HG02588 (cell line): ENCODE results near the gene NKX3-2.

Experiments
- ATAC-seq: cut with Tn5 transposase; IDR thresholded peaks from one replicate; pipeline ENCODE4 v1.9.1; 2021; ENCODE audit warnings: mild to moderate bottlenecking, moderate library complexity; ENCODE audit not compliant: unreplicated experiment

Gene NKX3-2

DNA sequence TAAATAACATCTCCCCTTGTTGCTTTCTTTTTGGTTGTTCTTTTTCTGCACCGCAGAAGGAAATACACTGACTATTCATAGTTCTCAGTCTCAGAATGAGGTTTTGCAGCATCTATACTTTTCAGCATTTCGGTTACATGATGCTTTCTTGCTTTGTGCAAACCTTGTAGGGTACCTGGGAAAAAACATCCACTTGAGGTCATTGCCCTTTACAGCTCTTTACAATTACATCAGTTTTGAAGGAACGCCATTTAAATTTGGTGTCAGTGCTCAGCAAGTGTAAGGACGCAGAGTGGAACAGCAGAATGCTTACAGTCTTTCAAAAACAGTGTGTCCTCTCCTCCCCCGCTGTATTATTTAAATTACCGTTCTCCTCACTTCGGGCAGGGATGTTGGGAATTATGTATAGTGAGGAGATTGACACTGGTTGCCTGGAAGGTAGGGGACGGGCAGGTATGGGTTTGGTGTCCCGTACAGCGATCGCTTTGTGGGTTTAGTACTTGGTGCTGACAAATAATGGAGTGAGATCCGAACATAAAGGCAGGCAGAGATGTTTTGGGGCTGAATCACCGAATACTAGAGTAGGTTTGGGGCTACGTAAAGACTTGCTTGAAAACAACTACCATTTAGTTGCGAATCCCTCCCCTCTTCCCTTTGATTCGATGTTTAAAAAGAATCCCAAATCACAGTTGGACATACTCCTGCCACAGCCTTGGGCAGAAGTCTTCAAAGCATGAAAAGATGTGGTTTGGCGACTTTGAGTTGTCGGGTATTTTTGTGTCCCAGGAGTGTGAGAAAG lies 2.0 kb upstream of the NKX3-2 start:
- ATAC-seq: no peak

DNA sequence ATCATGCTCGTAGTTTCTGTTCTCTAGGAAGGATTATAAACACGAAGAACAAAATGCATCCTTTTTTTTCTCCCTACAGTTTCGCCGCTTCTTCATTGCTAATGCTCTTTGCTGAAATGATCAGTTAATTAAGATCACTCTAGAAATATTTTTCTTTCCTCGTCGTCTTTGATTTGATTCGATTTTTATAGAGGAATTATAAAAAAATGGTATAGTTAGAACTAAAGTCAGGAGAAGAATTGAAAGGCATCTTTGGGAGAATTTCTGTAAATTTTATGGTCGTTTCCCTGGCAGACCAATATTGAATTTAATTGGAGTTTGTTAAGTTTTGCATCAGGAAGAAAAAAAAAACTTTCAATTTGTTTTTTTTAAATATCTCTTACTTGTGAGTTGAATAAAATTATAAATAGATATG lies 1.1 kb upstream of the NKX3-2 start:
- no peak for ATAC-seq

DNA sequence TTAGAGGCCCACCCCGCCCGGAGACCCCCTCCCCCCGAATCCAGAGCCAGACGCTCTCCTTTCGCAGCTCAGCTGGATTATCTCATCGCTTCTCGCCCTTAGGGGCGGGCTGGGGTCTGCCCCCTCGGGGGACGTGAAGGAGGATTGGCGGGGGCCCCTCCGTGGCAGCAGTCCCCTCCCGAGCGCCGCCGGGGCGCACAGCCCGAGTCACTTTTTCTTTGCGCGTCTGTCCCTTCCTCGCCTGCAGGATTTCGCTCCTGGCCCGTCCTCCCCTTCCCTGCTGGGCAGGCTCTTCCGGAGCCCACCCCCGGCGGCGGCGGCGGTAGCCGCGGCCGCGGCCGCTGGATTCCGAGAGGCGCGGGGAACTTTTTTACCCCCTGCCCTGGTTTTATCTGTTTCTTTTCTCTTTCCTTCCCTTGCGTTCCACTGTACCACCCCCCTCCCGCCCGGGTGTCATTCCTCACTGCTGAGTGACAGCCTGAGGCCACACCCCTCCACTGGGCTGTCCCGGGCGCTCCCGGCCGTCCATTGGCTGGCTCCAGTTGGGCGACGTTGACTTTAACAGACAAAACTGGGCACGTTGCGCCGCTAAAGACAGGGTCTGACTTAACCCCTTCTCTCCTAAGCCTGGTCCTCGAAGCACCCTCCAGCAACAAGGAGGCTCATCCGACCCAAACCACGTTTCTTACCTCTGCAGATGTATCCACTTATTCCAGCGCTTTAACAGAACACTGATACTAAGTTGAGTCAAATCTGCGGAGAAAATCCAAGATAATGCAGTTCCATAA lies 492 bp upstream of the NKX3-2 start:
- peak; percentile 68 for ATAC-seq

DNA sequence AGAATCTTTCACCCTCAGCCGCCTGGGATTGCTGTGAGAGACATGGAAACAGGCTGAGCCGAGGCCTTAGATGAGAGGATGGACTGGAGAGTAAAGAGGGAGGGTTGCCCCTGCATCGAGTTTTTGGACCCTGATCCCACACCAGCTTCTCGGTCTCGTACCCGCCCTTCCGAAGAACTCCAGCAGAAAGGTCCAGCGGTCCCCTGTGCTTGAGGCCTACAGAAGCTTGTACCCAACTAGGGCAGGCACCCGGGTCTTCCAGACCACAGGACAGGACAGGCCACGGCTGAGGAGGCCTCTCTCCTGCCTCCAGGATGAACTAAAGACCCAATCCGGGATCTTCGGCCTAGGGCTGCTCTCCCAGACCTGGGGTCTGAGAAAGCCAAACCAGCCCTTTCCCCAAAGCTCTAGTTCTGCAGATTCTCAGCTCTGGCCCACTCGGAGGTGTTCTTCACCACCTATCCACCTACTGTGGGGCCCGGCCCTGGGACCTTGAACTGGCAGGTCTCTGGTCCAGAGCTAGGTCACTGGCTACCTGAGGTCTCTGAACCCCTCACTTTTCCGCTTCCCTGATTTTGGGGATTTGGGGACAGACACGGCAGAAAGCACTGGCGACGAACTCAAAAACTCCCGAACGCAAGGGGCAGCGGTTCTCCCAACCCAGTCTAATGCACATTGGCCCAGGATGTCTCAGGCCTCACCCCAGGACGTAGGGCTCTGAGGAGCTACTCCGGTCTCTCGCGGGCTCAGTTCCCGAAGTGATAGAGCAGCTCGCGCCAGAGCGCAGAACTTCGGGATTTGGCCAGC lies 1.1 kb downstream of the NKX3-2 start:
- ATAC-seq: no peak

DNA sequence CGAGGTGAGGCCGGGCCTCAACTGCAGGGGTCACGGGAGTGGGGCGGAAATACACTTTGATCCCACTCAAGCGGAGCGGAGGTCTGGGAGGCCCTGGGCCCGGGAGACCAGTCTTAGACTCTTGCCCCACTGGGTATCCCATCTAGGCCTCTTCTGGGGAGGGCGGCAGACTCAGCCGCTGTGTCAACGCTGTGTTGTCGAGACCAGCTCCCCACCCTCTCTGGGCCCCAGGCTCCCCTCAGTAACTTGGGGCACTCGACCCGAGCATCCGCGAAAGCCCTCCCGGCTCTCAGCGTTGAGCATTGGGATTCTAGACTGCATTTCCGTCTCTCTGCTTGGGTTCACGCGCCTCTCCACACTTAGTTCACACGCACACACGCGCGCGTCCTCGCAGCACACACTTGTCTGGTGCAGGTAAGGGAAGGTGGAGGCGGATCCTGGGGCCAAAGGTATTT lies 1.7 kb downstream of the NKX3-2 start:
- no peak for ATAC-seq

DNA sequence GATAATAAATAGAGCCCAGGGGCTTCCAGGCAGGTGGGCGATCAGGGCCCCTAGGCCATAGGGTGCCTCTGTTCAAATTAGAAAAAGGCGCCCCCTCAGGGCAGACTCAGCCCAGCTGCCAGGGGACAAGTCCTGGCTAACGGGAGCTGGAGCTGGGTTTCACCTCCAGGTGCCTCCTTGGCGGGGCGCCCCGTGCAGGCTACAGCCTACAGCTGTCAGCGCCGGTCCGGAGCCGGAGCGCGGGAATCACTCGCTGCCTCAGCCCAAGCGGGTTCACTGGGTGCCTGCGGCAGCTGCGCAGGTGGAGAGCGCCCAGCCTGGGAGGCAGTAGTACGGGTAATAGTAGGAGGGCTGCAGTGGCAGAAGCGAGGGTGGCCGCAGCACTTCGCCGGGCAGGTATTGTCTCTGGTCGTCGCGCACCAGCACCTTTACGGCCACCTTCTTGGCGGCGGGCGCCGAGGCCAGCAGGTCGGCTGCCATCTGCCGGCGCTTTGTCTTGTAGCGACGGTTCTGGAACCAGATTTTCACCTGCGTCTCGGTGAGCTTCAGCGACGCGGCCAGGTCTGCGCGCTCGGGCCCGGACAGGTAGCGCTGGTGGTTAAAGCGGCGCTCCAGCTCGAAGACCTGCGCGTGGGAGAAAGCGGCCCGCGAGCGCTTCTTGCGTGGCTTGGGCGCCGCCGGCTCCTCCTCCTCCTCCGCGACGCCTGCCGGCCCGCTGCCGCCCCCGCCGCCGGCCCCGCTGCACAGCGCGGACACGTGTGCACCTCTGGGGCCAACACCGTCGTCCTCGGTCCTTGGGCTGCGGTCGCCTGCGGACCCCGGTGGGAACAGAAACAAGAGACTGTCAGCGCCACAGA lies 2.4 kb downstream of the NKX3-2 start:
- ATAC-seq: no peak

DNA sequence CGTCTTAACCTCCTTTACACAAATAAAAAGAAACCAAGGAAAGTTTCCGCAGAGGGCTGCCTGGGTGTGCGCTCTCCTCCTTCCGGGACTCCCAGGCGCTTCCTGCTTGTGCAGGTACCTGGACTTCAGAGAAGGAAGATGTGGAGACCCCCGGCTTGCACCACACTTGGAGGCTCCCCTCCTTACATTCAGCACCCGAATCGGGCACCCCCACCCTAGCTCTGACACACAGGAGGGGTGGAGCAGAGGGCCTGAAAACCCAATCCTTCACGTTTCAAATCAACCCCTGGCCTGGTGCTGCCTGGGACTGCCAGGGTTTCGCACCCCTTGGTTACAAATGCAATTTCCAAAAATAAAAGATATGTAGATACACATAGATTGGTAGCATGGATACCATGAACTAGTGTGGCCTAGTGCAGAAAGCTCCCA lies 3.1 kb downstream of the NKX3-2 start:
- ATAC-seq: no peak

DNA sequence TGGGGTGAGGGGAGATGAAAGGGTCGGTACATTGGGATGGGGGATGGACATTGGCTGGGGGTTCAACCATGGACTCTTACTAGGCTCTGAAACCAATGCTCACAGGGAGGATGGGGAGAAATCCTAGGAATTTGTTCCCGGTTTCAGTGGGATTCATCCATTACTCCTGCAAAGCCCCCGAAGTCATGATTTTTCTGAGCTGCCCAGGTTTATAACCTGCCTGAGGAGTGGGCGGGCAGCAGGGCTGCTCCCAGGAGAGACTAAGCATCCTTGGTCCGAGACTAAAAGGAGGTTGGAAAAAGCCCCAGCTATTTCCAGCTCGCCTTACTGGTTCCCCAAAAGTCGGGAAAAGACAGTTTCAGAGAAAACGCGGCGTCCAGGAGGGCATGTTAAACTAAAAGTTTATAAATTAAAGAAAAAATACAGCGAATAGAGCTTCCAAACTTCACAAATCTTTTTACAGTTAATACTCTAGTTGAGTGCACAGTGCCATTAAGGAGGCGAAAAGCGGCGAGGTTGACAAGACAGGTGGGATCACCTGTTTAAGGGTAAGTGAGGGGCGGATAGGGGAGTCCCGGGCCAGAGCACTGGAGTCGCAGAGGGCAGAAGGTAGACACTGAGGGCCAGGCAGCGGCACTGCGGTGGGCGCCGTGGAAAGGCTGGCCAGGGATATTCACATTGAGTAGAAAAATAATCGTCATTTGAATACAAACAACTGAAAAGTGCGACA lies 3.7 kb downstream of the NKX3-2 start:
- ATAC-seq: no peak

DNA sequence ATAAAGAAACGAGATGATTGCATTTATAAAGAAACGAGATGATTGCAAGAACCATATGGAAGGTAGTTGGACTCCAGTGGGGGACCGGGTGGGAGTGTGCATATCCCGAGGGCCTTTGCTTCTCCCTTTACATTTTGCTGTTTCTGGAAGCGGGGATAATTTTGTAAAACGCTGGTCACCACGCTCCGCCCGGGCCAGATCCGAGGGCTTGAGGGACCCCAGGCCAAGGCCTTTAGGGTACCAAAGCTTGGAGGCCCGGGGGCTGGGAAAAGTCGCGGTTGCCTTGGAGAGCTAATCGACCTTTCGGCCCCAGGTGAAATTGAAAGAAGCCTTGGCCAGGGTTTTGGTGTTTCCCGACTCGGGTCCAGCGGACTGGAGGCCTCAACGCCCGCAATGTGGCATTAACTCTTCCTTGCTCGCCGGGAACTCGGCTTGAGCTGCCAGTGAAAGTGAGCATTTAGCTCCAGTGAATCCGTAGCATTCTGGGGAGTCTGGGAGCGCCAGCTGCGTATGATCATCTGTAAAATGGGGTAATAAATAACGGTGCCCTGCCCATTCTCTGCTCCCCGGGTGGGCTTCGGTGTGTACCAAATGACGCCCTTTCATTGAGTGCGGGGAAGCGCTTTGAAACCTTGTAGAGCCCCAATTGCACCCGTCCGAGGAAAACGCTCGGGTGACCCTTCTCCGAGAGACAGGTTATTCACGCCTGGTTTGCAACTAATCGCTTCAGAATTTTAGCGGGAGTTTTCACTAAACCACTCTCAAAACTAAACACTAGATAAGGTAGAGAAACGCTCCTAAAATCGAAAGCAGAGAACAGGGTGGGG lies 4.5 kb downstream of the NKX3-2 start:
- ATAC-seq: no peak

DNA sequence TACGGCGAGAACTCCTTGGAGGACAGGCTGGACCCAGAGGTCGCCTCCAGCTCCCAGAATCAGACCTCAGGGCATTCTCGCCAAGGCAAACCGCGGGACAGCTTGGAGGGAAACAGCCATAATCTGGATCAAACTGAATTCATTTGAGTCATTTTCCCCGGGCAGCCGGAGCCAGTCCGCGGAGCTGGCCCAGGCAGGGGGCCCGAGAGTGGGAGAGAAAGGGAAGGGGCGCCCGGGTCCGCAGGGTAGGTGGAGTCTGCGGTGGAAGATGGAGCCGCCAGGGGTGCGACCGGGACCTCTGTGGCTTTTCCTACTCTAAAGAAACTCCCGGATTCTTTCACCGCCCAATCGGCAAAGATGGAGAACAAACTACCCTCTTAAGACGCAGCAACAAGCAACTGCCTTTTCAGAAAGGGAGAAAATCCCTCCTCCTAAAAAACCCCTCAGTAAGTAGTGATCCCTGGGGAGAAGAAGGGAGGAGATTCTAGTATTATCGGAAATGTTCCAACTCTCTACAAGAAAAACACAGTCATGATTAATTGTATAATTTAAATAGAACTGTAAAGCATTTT lies 5.2 kb downstream of the NKX3-2 start:
- ATAC-seq: no peak

DNA sequence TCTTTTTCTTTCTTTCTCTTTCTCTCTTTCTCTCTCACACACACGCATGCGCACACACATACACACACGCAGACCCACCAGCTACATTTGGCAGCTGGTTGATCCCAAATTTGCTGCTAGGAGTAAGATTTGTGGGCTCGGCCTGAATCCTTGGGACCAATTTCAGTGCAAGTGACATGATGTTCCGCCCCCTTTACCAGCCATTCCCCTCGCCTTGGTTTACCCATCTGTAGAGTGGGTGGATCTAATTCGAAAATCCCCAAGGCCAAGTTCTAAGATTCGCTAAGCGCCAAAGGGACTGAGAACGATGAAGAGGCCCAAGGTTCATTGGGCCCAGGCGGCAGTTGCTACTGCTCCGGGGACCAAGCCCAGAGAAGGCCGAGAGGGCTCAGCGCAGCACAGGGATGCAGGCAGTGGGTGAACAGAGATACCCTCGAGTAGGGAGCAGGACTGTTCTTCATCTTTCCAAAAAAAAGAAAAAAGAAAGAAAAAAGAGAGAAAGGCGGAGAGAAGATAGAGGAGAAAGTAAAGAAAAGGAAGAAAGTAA lies 5.8 kb downstream of the NKX3-2 start:
- ATAC-seq: no peak

DNA sequence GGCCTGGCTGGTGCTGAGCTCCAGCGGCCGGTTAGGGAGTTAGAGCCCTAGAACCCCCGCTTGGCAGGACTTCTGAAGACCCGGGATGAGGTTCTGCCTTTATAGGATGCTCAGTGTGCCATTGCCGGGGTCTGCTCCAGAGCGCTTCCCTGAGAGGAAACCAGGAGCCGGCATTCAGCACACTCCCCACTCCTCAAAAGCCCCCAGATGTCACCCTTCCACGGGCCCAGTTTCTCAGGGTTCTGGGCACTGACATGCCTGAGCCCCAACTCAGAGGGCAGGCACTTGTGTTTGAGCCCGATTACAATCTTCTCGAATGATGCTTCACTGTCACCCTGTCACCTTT lies 6.5 kb downstream of the NKX3-2 start:
- ATAC-seq: no peak

DNA sequence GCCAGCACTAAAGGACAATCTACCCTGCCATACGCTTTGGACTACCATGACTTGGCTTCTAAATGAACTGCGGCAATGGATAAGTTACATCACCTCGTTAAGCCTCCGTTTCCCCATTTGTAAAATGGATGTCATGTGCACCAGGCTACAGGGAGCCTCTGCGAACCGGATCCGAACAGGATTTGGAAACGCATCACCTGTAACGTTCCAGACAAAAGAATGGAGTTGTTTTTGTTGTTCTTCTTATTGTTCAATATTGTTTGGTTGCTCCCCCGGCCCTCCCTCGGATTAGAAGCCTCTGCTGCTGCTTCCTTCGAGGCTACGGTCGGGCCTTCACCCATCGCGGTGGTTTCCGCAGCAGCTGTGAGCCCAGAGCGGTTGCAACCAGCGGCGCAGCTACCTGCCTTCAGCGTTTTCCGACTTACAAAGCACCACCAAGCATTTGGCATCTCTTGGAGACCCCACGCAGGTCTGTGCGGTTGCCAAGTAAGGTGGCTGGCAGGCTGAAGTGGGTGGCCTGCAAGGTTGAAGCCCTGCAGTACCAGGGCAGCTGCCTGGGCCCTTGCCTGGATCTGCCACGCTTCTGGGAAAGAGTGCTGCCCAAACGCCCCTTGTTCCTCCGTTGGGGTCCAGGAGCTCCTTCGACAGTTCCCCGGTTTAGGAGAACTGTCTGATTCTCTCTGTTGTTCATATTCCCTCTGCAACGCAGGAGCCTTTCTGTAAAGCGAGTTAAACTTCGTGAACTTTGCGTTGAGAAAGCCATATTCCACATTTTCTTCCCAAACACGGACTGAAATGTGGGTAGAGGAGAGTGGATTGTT lies 7.1 kb downstream of the NKX3-2 start:
- no peak for ATAC-seq

DNA sequence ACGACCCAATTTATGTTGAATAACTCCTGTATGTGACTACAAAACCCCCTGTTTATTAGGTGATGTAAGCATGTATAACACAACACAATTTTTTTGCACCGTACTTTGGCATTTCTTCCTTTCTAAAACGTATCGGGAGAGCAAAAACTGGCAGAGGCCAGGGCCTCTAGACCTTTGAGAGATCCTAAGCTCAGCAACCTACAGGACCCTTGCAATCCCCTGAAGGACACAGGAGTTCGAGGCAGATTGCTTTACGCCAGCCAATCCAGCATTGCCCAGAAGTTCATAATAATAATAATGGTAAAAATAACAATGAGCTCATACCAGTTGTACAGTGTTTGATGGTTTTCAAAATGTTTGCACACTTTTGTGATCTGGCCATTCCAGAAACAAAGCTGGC lies 7.7 kb downstream of the NKX3-2 start:
- ATAC-seq: no peak

DNA sequence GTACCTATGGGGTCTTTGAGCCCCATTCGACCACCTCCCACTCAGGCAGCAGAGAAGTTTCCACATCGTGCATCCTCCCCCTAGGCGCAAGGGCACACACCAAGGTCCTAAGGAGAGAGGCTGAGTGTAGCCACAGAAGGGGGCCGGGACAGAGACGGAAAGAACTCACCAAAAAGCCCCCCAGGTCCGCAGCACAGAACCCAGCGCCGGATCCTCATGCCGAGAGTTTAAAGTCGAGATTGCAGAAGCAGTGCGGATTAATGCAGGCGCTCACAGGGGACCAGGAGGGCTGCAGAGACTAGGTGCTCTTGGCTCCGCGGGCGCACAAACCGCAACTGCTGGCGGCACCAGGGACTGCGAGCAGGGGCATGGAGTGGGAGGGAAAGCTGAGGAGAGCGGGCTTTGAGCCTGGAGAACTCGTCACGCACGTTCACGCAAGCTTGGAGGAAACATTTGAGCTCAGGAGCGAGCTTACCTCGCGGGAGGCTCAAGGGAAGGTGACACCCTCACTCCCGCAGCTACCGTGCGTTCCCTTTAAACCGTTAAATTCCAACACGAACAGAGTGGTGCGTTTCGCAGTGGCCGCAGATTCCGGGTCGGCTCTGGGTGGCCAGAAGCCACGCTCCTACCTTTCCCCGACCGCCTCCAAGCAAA lies 8.5 kb downstream of the NKX3-2 start:
- no peak for ATAC-seq

DNA sequence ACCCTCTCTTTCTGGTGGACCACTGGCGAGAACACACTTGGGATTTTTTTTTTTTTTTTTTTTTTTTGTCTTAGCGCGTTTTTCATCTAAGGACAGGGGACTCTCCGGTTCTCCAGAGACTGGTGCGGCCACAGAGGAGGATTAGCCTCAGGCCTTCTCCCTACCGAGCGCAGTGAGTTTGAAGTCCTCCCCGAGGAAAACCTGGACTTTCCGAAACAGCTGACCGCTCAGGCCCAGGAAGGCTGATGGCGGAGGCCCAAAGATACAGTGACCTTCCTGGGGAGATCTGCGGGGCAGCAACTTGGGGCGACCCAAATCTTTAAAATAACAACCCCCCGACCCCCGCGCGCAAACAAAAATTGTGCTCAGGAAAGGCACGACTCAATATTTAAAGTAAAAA lies 9.2 kb downstream of the NKX3-2 start:
- no peak for ATAC-seq
